ENCODE results near the gene SERPINE2. TPM values are rescaled to one million over a fixed set of nuclear protein-coding genes. Genes with fewer than 3 reads are reported as not detected.

Gene SERPINE2
- polyA plus RNA-seq, 3 donors, result 111 to 118 (median 117) TPM

DNA sequence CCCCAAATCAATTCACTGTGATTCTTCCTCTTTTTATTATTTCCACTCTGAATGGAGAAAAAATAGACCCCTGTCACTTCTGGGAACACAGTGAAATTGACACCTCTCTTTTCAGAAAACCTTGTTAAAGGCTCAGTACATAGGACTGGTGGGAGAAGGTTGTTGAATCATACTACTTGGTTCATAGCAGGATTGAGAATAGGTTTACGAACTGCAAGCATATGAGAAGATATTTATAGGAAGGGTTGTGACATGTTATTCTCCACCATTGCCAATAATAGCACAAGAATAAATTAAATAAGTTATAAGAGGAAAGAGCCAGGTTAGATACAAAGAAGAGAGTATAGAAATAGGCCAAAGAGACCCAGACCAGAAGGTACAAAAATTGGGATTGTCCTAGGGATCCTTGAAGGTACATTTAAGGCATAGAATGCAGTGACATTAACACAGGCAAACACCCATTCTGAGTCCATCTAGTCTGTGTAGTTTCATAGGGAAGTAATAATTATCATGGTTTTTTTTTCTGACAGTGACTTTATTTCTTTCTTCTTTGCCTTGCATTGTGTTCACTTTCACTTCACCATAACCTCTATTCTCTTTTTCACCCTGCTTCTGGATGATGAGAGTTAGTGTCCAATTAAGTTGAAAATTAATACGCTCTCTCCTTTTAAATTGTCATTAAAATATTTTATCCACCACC is 21.8 kb upstream of the SERPINE2 start:
- no peak for DNase-seq (ENCODE audit: extremely low read depth in 1 of 11, low read depth in 9 of 11, low spot score in 4 of 11)

DNA sequence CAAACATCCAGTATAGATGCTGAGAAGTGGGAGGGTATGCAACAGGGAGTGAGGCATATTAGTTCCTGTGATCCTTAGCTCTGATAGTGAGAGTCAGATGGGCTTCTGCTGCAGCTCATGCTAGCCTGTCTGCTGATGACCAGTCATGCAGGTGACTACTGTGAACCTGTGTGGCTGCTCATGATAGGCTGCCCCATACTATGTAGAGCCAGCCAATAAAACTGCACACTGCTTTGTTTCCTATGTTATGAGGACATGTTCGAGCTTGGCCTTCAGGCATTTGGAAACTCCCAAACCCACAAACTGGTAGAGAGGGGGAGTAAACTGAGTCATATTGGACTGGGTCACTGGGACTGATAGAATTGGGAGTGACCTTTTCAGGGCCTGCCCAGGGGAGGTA is 20.1 kb upstream of the SERPINE2 start:
- no peak for DNase-seq (ENCODE audit: extremely low read depth in 1 of 11, low read depth in 9 of 11, low spot score in 4 of 11)

DNA sequence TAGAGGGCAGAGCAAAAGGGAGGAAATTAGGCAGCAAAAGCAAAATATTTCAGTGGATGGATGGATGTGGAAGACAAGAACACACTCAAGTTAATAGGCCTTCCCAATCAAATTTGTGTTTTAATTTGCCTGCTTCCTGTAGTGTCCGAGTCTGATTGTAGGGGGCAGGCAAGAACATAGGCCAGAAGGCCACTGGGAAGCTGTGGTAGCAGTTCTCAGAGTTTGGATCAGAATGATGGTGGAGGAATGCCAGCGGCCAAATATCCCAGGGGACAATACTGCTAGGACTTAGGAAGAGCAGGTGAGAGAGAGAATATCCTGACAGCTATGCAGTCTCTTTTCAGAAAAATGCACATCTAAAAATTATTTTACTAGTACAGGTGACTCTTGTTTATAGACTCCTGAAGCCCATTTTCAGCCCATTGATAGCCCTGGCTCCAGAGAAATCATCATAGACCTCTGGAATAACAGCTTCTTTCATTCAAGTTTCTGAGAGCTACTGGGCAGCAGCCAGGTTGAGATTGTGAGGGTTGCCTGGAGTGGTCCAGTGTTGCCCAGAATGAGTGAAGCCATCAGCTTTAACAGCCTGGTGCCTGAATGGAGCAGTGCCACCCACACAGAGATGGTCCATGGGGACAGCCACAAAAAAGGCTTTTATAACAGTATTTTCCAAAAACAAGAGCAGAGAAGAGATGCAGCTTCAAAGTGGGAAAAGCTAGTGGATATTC is 19.1 kb upstream of the SERPINE2 start:
- DNase-seq (ENCODE audit: extremely low read depth in 1 of 11, low read depth in 9 of 11, low spot score in 4 of 11), result no peak

DNA sequence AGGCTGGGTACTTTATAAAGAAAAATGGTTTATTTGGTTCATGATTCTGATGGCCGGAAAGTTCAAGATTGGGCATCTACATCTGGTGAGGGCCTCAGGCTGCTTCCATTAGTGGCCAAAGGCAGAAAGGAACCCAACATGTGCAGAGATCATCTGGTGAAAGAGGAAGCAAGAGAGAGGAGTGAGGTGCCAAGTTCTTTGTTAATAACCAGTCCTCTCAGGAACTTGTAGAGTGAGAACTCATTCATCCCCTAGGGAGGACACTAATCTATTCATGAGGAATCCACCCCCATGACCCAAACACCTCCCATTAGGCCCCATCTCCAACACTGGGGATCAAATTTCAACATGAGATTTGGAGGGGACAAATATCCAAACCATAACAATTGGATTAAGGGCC is 17.8 kb upstream of the SERPINE2 start:
- DNase-seq (ENCODE audit: extremely low read depth in 1 of 11, low read depth in 9 of 11, low spot score in 4 of 11), result no peak

DNA sequence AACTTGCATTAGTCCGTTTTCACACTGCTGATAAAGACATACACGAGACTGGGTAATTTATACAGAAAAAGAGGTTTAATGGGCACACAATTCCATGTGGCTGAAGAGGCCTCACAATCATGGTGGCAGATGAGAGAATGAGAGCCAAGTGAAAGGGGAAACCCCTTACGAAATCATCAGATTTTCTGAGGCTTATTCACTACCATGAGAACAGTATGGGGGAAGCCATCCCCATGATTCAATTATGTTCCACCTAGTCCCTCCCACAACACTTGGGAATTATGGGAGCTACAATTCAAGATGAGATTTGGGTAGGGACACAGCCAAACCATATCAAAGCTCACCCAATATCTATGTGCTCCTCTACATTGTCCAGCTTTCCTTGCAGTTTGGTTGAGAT is 16.0 kb upstream of the SERPINE2 start:
- no peak for DNase-seq (ENCODE audit: extremely low read depth in 1 of 11, low read depth in 9 of 11, low spot score in 4 of 11)

DNA sequence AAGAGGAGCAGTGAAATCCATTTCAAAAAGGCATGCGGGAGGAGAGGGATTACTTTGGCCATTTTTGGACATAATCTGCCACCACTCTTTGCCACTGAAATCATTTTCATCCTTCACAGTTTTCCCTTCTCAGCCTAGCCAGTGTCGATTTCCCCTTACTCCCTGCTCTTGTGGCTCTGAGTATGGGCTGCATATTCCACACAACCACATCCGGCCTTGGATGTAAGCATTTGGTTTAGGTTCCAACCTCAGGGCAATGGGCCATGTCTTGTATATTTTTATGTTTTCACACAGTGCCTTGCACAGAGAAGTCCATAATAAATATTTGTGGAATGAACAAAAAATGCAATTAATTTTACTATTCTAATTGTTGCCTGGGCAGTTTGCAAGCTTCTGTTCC is 7.7 kb upstream of the SERPINE2 start:
- DNase-seq (ENCODE audit: extremely low read depth in 1 of 11, low read depth in 9 of 11, low spot score in 4 of 11), result no peak

DNA sequence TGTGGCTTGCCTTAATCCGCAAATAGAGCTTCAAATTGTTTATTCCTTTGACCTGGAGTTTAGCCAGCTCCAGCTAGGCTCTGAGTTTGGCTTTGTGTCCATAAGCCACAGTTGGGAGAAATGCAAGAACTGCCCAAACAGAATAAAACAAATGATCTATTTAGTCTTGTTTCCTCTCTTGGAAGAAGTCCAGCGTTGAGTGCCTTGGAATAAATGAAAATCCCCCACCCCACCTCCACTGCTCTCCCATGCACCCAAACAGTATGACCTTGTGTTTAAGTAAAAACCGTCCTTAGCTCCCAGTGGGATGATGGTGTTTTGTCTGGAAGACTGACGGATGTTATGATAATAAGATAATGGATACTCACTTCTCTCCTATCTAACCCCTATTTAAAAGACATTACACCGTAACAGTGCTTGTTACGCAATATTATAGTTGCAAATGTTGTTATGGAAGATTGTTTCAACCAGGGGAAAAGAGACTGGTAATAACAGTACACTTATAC is 3.2 kb upstream of the SERPINE2 start:
- DNase-seq (ENCODE audit: extremely low read depth in 1 of 11, low read depth in 9 of 11, low spot score in 4 of 11), result no peak

DNA sequence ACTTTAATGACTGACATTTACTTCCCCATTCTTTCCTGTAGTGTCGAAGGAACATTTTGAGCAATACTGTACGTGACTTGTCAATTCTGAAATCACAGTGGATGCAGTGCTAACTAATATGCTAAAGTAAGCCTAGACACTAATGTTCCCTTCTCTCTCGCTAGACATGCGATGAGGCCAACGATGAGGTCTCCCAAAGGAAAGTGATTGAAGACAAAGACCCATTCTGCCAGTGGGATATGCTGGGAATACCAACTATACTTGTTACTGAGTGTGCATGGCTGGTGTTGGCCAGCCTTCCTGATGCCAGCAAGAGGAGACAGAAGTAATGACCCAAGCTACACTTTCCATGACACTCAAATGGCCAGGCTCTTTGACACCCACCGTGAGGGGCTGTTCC is 2.5 kb upstream of the SERPINE2 start:
- no peak for DNase-seq (ENCODE audit: extremely low read depth in 1 of 11, low read depth in 9 of 11, low spot score in 4 of 11)

DNA sequence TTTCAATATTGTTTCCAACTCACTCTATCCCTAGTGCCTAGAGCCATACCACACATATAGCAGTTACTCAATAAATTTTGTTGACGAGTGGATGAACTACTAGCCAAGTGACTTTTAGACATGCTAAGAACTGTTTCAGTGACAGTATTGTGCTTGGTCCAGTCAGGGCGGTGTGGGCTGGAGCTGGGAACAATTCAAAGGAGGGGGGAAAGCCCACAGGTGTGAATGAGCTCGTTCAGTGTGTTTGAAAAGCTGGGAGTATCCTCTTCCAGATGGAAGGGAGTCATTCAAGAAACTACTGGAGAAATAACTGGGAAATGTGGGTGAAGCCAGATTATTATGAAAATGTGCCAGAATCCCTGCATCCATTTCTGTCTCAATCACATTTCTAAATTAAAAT is 1.7 kb upstream of the SERPINE2 start:
- DNase-seq (ENCODE audit: extremely low read depth in 1 of 11, low read depth in 9 of 11, low spot score in 4 of 11), result no peak

DNA sequence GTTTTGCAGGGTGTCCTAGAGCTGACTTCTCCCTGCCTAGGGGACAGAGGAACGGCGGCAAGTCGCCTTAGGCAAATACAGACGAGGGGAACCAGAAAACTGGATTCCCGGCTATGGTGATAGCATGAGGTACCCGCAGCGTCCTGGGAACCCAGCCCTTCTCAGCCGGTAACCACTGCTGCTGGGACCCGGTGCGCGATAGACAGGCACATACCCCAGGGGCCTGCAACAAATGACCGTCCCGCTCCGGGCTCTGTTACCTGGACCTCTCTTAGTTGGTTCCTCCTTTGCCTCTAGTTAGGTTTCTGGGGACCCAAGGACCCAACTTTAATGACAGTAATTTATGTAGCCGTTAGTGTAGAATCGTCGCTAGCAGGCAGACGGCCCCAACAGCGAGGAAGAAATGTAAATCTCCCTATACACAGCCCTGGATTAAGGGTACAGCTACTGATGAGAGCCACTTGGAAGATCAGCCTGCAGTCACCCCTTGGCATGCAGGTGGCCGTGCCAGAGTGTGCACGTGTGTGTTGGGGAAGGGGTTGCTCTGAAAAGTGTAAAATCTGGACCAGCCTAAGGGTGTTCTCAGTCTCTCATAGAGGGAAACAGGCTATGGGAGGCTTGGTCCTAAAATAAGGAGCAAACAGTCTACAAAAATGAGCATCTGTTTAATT is 819 bp upstream of the SERPINE2 start:
- peak in 1 of 11 donors; percentile 10 for DNase-seq (ENCODE audit: extremely low read depth in 1 of 11, low read depth in 9 of 11, low spot score in 4 of 11)

DNA sequence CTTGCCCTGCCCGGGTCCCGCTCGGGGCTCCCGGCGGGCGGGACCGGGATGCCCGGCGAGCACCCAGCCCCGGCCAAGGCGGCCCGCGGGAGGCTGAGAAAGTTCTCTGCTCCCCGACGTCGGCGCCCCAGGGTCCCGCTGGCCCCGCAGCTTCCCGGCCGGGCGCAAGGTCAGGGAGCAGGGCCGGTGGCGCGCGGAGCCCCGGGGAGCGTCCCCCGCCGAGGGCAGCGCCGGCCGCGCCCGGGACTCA is 331 bp downstream of the SERPINE2 start:
- peak in 1 of 11 donors; percentile 13 for DNase-seq (ENCODE audit: extremely low read depth in 1 of 11, low read depth in 9 of 11, low spot score in 4 of 11)

DNA sequence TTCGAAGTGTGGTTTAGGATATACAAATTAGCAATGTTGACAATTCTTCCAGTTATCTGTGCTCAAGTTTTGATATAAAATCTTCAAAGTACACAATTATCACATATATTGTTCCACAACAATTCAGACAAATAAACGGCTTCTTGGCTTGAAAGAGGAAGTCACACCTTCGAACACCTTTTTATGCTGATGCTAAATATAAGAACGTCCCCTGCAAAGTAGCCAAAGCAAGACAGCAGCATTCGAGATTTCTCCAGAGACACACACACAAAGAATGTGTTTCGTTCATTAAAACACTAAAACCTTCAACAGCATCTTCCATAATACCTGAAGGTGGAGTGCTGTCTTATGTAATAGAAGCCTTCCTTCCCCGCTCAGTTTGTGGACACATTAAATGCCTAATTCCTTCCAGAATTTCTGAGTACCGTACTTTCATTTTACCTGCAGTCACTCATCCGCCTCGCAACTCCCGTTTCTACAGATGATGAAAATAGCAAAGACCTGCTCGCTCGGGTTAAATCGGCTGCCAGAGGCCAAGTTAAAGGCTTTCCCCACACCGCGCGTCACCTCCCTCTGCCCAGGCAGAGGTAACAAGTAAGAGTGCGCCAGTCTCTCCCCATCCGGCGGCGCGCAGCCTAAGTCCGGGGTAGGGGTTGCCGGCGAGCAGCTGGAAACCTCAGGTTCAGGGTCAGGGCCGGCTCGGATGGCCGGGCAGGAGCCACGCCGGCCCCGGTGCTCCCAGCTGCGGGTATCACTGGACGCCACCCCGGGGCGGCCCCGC is 847 bp downstream of the SERPINE2 start:
- DNase-seq (ENCODE audit: extremely low read depth in 1 of 11, low read depth in 9 of 11, low spot score in 4 of 11), result peak in 2 of 11 donors; percentile 17 to 28

DNA sequence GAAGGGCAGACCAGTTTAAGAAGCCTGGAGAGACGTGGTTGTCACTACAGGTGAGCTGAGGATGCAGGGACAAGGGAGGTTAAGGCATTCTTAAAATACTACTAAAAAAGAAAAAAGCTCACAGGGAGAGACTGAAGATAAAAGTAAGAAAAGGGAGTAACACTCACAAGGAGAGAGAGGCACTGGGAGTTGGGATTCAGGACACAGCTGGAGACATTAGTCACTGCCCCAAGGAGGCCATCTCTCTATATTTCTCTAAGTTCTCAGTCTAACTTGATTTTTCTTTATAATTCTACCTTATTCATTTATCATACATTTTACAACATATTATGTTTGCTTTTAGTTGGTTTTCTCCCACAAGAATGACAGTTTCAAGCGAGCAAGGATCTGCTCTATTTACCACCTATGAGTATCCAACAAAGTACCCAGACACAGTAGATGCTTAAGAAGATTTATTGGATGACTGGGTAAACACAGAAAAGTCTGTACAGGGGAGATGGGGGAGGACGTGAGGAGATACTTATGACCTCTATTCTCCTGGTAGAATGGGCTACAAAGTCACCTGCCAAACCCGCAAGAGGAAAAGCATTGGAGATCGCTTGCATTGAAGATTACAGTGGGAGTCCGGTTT is 2.2 kb downstream of the SERPINE2 start:
- no peak for DNase-seq (ENCODE audit: extremely low read depth in 1 of 11, low read depth in 9 of 11, low spot score in 4 of 11)

DNA sequence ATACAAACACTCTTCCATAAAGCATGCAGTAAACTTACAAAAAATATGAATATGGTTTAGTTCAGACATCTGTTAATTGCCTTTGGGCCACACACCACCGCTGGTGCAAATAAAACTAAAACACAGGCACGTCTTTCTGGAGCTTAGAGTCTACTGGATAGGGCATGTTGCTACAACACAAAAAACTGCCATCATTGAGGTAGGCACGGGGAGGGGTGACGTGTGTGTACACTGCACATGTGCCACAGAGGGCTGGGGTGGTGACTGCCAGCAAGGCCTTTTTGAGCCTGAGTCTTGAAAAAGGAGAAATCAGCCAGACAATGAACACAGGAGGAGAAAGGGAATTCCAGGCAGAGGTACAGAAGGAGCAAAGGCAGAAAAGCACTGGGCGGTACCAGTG is 5.1 kb downstream of the SERPINE2 start:
- no peak for DNase-seq (ENCODE audit: extremely low read depth in 1 of 11, low read depth in 9 of 11, low spot score in 4 of 11)

DNA sequence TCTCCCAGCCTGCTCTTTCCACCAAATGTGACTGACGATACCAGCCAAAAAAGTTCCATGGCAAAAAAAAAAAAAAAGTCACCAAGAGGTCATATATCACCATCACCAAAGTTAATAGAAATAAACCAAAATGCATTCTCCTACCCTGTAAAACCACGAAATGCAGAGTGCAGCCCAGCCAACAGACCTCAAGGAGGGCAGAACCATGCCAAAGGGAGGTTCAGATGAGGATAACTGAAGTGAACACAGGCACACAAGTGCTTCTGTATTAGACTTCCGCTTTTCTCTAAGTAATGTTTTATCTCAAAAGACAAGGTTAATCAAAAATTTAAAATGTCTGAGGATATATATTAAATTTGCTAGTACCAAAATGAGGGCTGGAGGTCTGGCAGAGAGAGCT is 5.5 kb downstream of the SERPINE2 start:
- DNase-seq (ENCODE audit: extremely low read depth in 1 of 11, low read depth in 9 of 11, low spot score in 4 of 11), result no peak

DNA sequence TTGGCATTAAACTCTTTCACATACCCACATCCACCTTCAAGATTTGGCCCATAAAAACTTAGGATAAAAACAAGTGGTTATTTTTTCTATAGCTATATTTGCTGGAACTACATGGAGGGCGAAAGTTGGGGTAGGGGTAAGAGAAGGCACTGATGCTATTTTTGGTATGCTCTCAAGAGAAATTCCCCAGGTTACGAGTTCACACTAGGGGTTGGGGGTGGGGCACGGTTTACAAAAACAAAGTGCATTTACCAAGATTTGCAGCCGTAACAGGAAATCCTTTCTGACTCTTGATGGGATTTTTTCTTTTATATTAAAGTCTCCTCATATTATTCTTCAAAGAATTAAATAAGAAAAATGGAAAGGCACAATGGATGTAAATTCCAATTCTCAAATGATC is 6.8 kb downstream of the SERPINE2 start:
- DNase-seq (ENCODE audit: extremely low read depth in 1 of 11, low read depth in 9 of 11, low spot score in 4 of 11), result no peak

DNA sequence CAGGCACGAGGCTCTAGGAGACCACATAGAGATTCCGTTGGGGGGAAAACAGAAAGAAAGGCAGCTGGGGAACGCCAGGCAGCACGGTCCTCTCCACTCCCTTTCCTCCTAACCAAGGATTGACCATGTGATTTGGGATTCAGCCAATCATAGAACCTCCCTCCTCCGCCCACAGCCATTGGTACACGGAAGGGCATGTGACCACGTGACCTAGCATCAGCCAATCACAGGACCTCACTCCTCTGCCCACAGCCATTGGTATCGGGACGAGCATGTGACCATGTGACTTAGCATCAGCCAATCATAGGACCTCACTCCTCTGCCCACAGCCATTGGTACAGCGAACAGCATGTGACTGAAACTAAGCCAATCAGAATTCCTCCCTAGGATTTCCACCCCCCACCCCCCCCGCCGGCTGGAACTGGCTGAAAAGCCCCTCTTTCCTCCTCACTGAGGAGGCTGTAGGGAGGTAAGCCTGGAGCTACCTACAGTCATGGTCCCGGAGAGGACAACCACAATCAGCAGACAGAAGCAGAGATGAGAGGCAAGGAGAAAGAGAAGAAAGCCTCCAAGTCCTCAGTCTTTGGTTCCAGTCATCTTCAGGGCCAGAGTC is 7.6 kb downstream of the SERPINE2 start:
- DNase-seq (ENCODE audit: extremely low read depth in 1 of 11, low read depth in 9 of 11, low spot score in 4 of 11), result no peak

DNA sequence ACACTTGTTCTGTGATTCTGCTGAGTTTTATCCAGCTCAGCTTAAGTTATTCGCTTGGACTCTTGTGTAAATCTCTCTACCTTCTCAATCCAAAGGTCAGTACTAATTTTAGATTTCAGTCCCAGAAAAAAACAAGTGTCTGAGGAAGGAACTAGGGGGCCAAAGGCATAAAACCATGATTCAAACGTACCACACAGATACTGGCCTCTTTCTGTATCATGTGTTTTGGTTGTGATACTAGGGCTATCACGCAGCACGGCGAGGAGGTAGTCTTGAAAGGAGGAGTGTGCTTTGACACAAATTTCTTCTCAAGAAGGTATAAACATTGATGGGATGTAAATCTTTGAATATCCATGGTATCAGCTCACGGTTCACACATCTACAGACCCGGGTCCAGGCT is 8.3 kb downstream of the SERPINE2 start:
- DNase-seq (ENCODE audit: extremely low read depth in 1 of 11, low read depth in 9 of 11, low spot score in 4 of 11), result no peak

DNA sequence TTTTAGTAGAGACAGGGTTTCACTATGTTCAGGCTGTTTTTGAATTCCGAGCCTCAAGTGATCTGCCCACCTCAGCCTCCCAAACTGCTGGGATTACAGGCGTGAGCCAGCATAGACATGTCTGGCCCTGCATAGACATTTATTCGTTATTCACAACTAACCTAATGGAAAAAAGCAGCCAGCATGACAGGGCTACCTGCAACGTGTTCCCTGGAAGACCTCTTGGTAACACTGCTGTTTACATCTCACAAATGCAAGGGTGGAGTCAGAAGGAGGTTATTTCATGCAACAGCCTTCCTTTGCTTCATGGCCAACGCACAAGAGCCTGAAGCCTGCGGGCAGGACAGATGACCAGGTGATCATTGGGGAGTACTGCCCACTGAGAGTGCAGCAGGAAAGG is 9.2 kb downstream of the SERPINE2 start:
- DNase-seq (ENCODE audit: extremely low read depth in 1 of 11, low read depth in 9 of 11, low spot score in 4 of 11), result no peak

Measured in renal cortex interstitium (tissue), 11 donors.